Adipocyte (in vitro differentiated cells): ENCODE measurements around the gene TRAPPC10.

ENCODE experiments used
- DNase-seq: peaks from one replicate; pipeline ENCODE4 v3.0.0-alpha.2; 2015; ENCODE audit warnings: low read depth
- H3K27me3 ChIP-seq: replicated peaks from 2 replicates; pipeline ENCODE4 v1.7.0; 2013; ENCODE audit warnings: mild to moderate bottlenecking, low read length, moderate library complexity; ENCODE audit not compliant: control insufficient read depth, insufficient read depth
- H3K36me3 ChIP-seq: 2 replicates; pipeline ENCODE4 v1.7.0; 2013; ENCODE audit warnings: low read length, mild to moderate bottlenecking, moderate library complexity; ENCODE audit not compliant: control insufficient read depth, insufficient read depth, severe bottlenecking
- H3K4me1 ChIP-seq: 2 replicates; pipeline ENCODE4 v1.7.0; 2013; ENCODE audit warnings: mild to moderate bottlenecking, low read length, moderate library complexity; ENCODE audit not compliant: control insufficient read depth, insufficient read depth
- H3K4me3 ChIP-seq: 2 replicates; pipeline ENCODE4 v1.7.0; 2013; ENCODE audit warnings: mild to moderate bottlenecking, low read length, moderate library complexity
- H3K9ac ChIP-seq: 2 replicates; pipeline ENCODE4 v1.7.0; 2013; ENCODE audit warnings: mild to moderate bottlenecking, low read length, moderate library complexity
- H3K9me3 ChIP-seq: 2 replicates; pipeline ENCODE4 v1.7.0; 2013; ENCODE audit warnings: mild to moderate bottlenecking, low read length, moderate library complexity; ENCODE audit not compliant: control insufficient read depth

TRAPPC10 gene

GRCh38 chr21:44074315-44074958 lies 62.3 kb downstream of the TRAPPC10 start:
- Histone ChIP-seq H3K4me1 (no peaks in the 10 kb centered on the region), H3K27me3 (no peaks in the 10 kb centered on the region), H3K4me3 (no peak overlapping the region), H3K36me3 (peaks cover 66% of the 10 kb centered on the region), H3K9ac (no peak overlapping the region), H3K9me3 (no peaks in the 10 kb centered on the region)
- DNase-seq = no peak

GRCh38 chr21:44076316-44076715 lies 64.2 kb downstream of the TRAPPC10 start:
- no peak overlapping the region for H3K9ac ChIP-seq
- no peak for DNase-seq
- H3K9me3 ChIP-seq = no peaks in the 10 kb centered on the region
- no peaks in the 10 kb centered on the region for H3K4me1 ChIP-seq
- no peaks in the 10 kb centered on the region for H3K27me3 ChIP-seq
- H3K4me3 ChIP-seq = no peak overlapping the region
- H3K36me3 ChIP-seq = peaks cover 82% of the 10 kb centered on the region

GRCh38 chr21:44078411-44078981 lies 66.4 kb downstream of the TRAPPC10 start:
- Histone ChIP-seq H3K9ac (no peak overlapping the region), H3K4me1 (no peaks in the 10 kb centered on the region), H3K27me3 (no peaks in the 10 kb centered on the region), H3K4me3 (no peak overlapping the region), H3K36me3 (peaks cover 93% of the 10 kb centered on the region), H3K9me3 (no peaks in the 10 kb centered on the region)
- DNase-seq = no peak

- no peak for DNase-seq
These were observed 67.3 kb downstream of the TRAPPC10 start for GRCh38 chr21:44079446-44079845.

GRCh38 chr21:44079846-44080245 lies 67.7 kb downstream of the TRAPPC10 start:
- H3K4me3 ChIP-seq = no peak overlapping the region
- no peak for DNase-seq
- peaks cover 95% of the 10 kb centered on the region for H3K36me3 ChIP-seq
- H3K27me3 ChIP-seq = no peaks in the 10 kb centered on the region
- no peaks in the 10 kb centered on the region for H3K4me1 ChIP-seq
- no peak overlapping the region for H3K9ac ChIP-seq
- no peaks in the 10 kb centered on the region for H3K9me3 ChIP-seq

More at GRCh38 chr21:44079446-44079845, 67.3 kb downstream of the TRAPPC10 start:
- Histone ChIP-seq H3K4me3 (no peak overlapping the region), H3K4me1 (no peaks in the 10 kb centered on the region), H3K9me3 (no peaks in the 10 kb centered on the region), H3K27me3 (no peaks in the 10 kb centered on the region), H3K9ac (no peak overlapping the region), H3K36me3 (peaks cover 95% of the 10 kb centered on the region)

- Histone ChIP-seq H3K9me3 (no peaks in the 10 kb centered on the region), H3K36me3 (peaks cover 93% of the 10 kb centered on the region), H3K4me1 (no peaks in the 10 kb centered on the region), H3K9ac (no peak overlapping the region), H3K4me3 (no peak overlapping the region), H3K27me3 (no peaks in the 10 kb centered on the region)
- no peak for DNase-seq
These were observed 70.7 kb downstream of the TRAPPC10 start for GRCh38 chr21:44082648-44083440.

- Histone ChIP-seq H3K9me3 (no peaks in the 10 kb centered on the region), H3K4me3 (no peak overlapping the region), H3K9ac (no peak overlapping the region), H3K36me3 (peaks cover 93% of the 10 kb centered on the region), H3K4me1 (no peaks in the 10 kb centered on the region), H3K27me3 (no peaks in the 10 kb centered on the region)
- no peak for DNase-seq
These were observed 71.7 kb downstream of the TRAPPC10 start for GRCh38 chr21:44083631-44084291.

GRCh38 chr21:44084496-44085241 lies 72.6 kb downstream of the TRAPPC10 start:
- Histone ChIP-seq H3K4me1 (no peaks in the 10 kb centered on the region), H3K9me3 (no peaks in the 10 kb centered on the region), H3K4me3 (no peak overlapping the region), H3K27me3 (no peaks in the 10 kb centered on the region), H3K9ac (no peak overlapping the region), H3K36me3 (peaks cover 93% of the 10 kb centered on the region)
- no peak for DNase-seq

- Histone ChIP-seq H3K9me3 (no peaks in the 10 kb centered on the region), H3K4me3 (no peak overlapping the region), H3K27me3 (no peaks in the 10 kb centered on the region), H3K9ac (no peak overlapping the region), H3K36me3 (peaks cover 95% of the 10 kb centered on the region), H3K4me1 (no peaks in the 10 kb centered on the region)
- DNase-seq = no peak
These were observed 73.6 kb downstream of the TRAPPC10 start for GRCh38 chr21:44085491-44086321.

GRCh38 chr21:44086636-44087425 lies 74.7 kb downstream of the TRAPPC10 start:
- H3K9ac ChIP-seq = no peak overlapping the region
- H3K4me1 ChIP-seq = no peaks in the 10 kb centered on the region
- DNase-seq = no peak
- H3K27me3 ChIP-seq = no peaks in the 10 kb centered on the region
- no peaks in the 10 kb centered on the region for H3K9me3 ChIP-seq
- no peak overlapping the region for H3K4me3 ChIP-seq
- H3K36me3 ChIP-seq = peaks cover 91% of the 10 kb centered on the region
